Retina (tissue), 1 donor: ENCODE data around the gene HTRA3.

Experiments used
- DNase-seq: peaks from one replicate; pipeline ENCODE4 v3.0.0-alpha.2; 2016

HTRA3 gene

GRCh38 chr4:8315435-8316250 is 46.1 kb downstream of the HTRA3 start:
- peak; percentile 73 for DNase-seq

- DNase-seq, result no peak
Observed at GRCh38 chr4:8316251-8316771, 46.8 kb downstream of the HTRA3 start.

- no peak for DNase-seq
Observed at GRCh38 chr4:8316911-8317351, 47.4 kb downstream of the HTRA3 start.

DNA sequence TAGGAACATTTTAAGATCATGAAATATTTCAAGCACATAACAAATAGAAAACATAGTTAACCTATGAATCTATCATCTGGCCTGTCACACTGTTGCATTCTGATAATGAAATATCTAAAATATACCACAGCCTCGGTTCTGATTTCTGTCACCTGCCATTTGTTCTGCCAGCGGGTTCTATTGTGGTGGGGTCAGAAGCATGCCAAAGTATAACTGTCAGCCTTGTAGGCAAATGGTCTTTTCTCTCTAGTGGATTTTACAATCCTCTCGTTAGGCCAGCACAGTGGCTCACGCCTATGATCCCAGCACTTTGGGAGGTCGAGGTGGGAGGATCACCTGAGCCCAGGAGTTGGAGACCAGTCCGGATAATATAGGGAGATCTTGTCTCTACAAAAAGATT is 47.9 kb downstream of the HTRA3 start:
- no peak for DNase-seq

DNA sequence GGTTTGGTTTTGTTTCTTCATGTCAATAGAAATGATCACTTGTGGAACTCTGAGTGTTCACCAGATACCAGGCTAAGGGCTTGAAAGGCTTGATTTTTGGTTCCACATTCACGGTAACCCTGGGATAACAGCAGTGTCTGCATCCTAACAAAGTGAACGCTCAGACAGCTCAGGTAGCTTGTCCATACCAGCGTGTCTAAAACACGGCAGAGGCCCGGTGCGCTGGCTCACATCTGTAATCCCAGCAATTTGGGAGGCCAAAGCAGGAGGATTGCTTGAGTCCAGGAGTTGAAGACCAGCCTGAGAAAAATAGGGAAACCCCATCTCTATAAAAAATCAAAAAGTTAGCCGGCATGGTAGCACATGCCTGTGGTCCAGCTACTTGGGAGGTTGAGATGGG is 49.0 kb downstream of the HTRA3 start:
- DNase-seq, result no peak

DNA sequence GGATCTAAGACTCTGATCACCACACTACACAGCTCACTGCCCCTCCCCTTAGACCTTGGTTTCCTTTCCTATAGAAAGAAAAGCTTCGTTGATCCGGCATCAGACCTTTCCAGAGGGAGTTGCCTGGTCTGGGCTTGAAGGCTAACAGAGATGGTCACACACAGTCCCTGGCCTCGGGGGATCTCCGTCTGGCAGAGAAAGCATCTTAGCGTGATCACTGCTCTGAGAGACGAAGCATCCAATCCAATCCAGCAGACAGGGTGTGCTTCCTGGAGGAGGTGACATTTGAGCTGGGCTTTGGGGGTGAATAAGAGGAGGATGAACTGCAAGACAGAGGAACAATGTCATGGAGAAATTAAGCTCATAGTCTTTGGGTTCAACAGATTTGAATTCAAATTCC is 49.5 kb downstream of the HTRA3 start:
- no peak for DNase-seq

DNA sequence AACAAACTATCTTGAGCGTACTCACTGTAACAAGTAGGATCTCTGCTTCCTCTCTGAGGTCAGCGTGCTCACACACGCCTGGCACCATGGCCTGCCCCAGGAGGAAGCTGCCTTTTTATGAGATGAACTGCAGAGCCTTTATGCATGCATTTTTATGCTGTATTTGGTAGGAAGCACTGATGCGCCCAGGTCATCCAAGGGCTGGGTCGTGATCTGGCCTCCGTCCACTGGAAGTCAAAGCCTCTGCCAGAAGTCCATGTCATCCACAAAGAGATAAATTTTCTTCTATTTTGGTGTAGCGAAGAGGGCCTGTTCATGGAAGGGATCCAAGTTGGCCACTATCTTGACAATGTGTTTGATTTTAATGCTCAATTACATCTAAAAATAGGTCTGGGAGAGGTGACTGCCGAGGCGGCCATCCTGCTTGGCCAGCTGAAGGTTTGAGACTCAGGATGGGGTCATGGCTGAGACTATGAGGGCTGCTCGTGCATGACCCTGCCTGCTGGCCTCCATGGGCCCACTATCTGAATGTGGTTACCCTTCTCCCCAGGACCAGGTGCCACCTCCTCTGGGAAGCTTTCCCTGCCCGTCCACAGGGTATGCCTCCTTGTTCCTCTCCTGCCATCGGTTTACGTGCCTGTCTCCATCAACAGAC is 50.3 kb downstream of the HTRA3 start:
- no peak for DNase-seq

GRCh38 chr4:8320386-8320750 is 50.8 kb downstream of the HTRA3 start:
- no peak for DNase-seq

DNA sequence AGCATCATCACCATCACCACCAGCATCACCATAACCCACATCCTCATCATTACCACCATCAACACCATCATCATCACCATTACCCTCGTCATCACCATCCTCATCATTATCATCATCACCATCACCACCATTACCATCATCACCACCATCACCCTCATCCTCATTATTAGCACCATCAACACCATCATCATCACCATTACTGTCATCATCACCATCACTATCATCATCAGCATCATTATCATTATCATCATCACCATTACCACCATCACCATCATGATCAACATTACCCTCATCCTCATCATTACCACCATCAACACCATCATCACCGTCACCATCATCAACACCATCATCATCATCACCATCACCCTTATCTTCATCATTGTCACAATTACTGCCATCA is 51.7 kb downstream of the HTRA3 start:
- no peak for DNase-seq

DNA sequence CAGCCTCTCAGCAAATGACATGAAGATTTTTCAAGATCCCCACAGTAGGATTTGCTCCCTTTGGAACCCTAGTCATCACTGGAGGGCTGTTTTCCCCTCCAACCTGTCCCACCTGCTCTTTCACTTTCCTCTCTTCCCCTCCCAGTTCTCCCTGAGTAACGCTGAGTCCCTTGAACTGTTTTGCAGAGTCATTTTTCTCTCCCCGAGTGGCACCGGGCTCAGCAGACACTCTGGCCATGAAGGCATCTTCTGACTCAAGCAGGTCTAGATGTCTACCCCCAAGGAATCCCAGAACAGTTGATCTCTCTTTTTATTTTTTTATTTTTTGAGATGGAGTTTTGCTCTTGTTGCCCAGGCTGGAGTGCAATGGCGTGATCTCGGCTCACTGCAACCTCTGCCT is 52.2 kb downstream of the HTRA3 start:
- no peak for DNase-seq

- DNase-seq, result no peak
Observed at GRCh38 chr4:8322794-8323704, 53.5 kb downstream of the HTRA3 start.

GRCh38 chr4:8323947-8324555 is 54.5 kb downstream of the HTRA3 start:
- no peak for DNase-seq

DNA sequence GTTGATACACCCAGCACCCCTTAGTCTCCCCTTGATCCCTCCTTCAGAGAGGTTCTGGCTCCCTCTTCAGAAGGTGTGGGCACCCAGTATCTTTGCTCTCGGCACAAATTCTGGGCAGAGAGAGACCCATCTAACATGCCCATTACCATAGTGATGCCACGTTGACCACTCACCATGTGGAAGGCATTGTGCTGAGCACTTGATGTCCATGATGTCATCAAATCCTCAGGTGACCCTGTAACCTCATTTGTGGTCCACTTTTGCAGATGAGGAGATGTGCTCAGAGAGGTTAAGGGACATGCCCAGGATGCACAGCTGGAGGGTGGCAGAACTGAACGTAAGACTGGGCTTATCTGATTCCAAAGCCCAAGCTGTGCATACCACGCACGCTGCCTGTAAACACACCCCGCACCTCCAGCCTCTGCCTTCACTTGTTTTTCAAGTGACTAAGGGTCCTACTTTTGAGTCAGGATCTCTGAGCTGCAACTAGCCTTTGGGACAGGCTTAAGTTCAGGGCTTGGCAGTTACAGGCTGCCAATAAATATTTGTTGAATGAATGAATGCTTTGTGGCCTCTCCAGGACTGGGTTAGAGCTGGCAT is 55.2 kb downstream of the HTRA3 start:
- no peak for DNase-seq

- DNase-seq, result no peak
Observed at GRCh38 chr4:8325291-8325973, 55.9 kb downstream of the HTRA3 start.

DNA sequence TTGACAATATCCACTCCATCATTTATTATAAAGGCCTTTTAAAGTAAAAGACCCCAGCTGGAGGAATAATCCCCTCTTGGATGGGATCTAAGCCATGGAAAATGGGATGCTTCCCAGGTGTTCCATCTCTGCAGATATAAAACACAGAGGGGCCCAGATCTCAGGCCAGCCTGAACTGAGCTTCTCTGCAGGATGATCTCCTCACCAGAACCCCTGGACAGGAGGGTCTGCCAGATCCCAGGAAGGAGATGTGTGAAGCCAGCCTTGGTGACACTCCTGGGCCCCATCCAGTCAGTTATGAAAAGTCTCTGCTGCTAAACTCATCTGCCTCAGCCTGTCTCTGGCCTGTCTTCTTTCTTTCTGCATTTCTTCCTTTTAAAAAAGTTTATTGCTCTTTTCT is 56.7 kb downstream of the HTRA3 start:
- DNase-seq, result no peak

DNA sequence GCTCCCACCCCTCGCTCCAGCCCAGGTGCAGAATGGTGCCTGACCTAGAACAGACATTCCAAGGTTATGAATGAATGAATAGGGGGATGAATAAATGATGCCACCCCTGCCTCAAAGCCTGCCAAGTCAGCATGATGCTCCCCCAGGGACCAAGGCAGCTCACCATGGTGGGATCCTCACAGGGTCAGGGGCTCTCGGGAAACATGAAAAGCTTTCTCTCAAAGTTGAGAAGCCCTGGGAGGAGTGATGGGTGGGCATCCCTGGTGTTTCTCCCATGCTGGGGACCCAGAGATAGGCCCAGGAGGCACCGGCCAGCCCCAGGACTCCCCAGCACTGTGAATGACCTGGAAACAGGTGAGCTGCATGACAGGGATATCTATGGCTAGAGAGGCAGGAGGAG is 58.9 kb downstream of the HTRA3 start:
- DNase-seq, result no peak

GRCh38 chr4:8328866-8329559 is 59.5 kb downstream of the HTRA3 start:
- DNase-seq, result no peak

DNA sequence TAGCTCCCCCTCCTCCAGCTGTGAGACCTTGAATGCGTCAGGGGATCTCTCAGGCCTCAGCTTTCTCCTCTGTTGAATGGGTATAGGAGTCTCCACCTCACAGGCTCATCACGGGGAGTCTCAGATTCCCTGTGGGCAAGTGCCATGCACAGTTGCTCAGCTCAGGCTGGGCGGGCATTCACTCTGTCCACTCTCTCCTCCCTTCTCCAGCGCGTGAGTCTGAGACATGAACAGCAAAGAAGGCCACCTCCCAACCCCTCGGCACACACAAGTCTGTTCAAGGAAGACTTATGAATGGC is 60.0 kb downstream of the HTRA3 start:
- no peak for DNase-seq

GRCh38 chr4:8329859-8330761 is 60.6 kb downstream of the HTRA3 start:
- DNase-seq, result no peak
